GM12873 (cell line): Measurements from ENCODE around the gene OSBPL5.

Experiments used
- CTCF ChIP-seq: IDR thresholded peaks from 2 replicates; pipeline ENCODE4 v1.5.1; 2012; ENCODE audit warnings: low read depth, mild to moderate bottlenecking, moderate library complexity, low read length, control low read depth; ENCODE audit not compliant: insufficient read depth; ENCODE audit errors: missing control alignments

OSBPL5 gene

GRCh38 chr11:3196161-3197043, 31.3 kb upstream of the OSBPL5 start:
- TF ChIP-seq CTCF, result no peak

- TF ChIP-seq CTCF, result no peak
These were observed 30.4 kb upstream of the OSBPL5 start for GRCh38 chr11:3195251-3196160.

- no peak for TF ChIP-seq CTCF
These were observed 29.1 kb upstream of the OSBPL5 start for GRCh38 chr11:3194016-3194816.

GRCh38 chr11:3193373-3194015, 28.4 kb upstream of the OSBPL5 start:
- no peak for TF ChIP-seq CTCF

GRCh38 chr11:3192511-3193372, 27.6 kb upstream of the OSBPL5 start:
- TF ChIP-seq CTCF, result no peak

- TF ChIP-seq CTCF, result no peak
These were observed 26.6 kb upstream of the OSBPL5 start for GRCh38 chr11:3191586-3192324.
